Right lobe of liver (tissue), 6 donors: ENCODE results near the gene CPM. TPM values are rescaled to one million over a fixed set of nuclear protein-coding genes. Genes with fewer than 3 reads are reported as not detected.
"Not testable (repeated sequence)": the region's sequence is repeated elsewhere in the genome, so short reads cannot be mapped to it uniquely, and the experiment has no call there.

Experiments
- ATAC-seq, 4 donors: fragments of 200-7000 bp; cut with Tn5 transposase; one replicate each; pipeline ENCODE4 v1.9.1; 2020; ENCODE audit warnings: mild to moderate bottlenecking in 4 of 4, moderate library complexity in 4 of 4
- DNase-seq, 3 donors: peaks; one replicate each; pipeline ENCODE4 v3.0.0-alpha.2; 2020
- H3K27ac ChIP-seq, 3 donors: fragments of 200-600 bp; one replicate each; pipeline ENCODE4 v1.8.0; 2022
- H3K27me3 ChIP-seq, 2 donors: fragments of 200-600 bp; one replicate each; pipeline ENCODE4 v1.8.0; 2022
- H3K36me3 ChIP-seq, 4 donors: fragments of 200-600 bp; sonication (generic) in 1 of 4; one replicate each; pipeline versions ENCODE4 v1.5.1 to v1.8.0; 2017 to 2022; ENCODE audit warnings: control low read depth in 1 of 4
- H3K4me1 ChIP-seq, 4 donors: fragments of 200-600 bp; sonication (generic) in 1 of 4; one replicate each; pipeline versions ENCODE4 v1.5.1 to v1.8.0; 2017 to 2022; ENCODE audit warnings: control low read depth in 1 of 4
- H3K4me3 ChIP-seq, 3 donors: fragments of 200-600 bp; one replicate each; pipeline ENCODE4 v1.8.0; 2022
- H3K9me3 ChIP-seq, 4 donors: fragments of 200-600 bp; sonication (generic) in 1 of 4; one replicate each; pipeline versions ENCODE4 v1.5.1 to v1.8.0; 2017 to 2022; ENCODE audit warnings: control low read depth in 1 of 4
- POLR2A ChIP-seq: fragments of 450-650 bp; IDR thresholded peaks from one replicate; pipeline ENCODE4 v1.6.1; 2017; ENCODE audit warnings: antibody characterized with exemption, mild to moderate bottlenecking
- WGBS: methylation state at CpG from one replicate; pipeline ENCODE4 v1.1.6; 2018; ENCODE audit warnings: low coverage, low lambda C conversion rate; ENCODE audit not compliant: insufficient coverage; ENCODE audit errors: missing lambda C conversion rate; 5-methylcytosine and 5-hydroxymethylcytosine counted together
- intact Hi-C, 2 donors: fragments of 100-400 bp; cut with DNase I; formaldehyde crosslinking; loops; one replicate each; pipeline versions ENCODE4 v1.11.2 to v1.14.1; 2022
- small RNA-seq, 2 experiments: library from RNA; depleted of rRNA; stranded (forward); fragments of <200 nt; gene quantifications; one replicate each; pipeline ENCODE3, GENCODE V24; 2016
- total RNA-seq, 6 experiments: library from RNA; depleted of rRNA in 2 of 6; stranded (reverse); fragments of >200 nt in 2 of 6; fragmentation: NEBNext Ultra II Directional in 3 of 6; extraction: Animal tissue kit (Norgen Biotek cat#: 25700) in 3 of 6; gene quantifications; one replicate each; pipeline versions ENCODE4 v1.1.0 to v1.2.4, GENCODE V29; 2016 to 2023
- TF ChIP-seq, protein P1 (sequence below), 4 donors: fragments of 200-600 bp in 3 of 4; fragments of 450-650 bp in 1 of 4; IDR thresholded peaks; one replicate each; pipeline versions ENCODE4 v1.5.1 to v1.8.0; 2016 to 2022; ENCODE audit warnings: antibody characterized with exemption in 4 of 4, mild to moderate bottlenecking in 2 of 4
- donor health status: DM: no; HTN: yes; CAD: no.
- donor health status: DM: no; HTN: no; CAD: no.
- donor health status: DM: no; HTN: no; CAD: no.
- donor health status: DM: no; HTN: yes; CAD: no.
- donor health status: DM: no; HTN: yes; CAD: no.

Gene CPM
- total RNA-seq, 6 experiments from 2014 or later: 34.6 to 91.6 (median 50.0) TPM

DNA sequence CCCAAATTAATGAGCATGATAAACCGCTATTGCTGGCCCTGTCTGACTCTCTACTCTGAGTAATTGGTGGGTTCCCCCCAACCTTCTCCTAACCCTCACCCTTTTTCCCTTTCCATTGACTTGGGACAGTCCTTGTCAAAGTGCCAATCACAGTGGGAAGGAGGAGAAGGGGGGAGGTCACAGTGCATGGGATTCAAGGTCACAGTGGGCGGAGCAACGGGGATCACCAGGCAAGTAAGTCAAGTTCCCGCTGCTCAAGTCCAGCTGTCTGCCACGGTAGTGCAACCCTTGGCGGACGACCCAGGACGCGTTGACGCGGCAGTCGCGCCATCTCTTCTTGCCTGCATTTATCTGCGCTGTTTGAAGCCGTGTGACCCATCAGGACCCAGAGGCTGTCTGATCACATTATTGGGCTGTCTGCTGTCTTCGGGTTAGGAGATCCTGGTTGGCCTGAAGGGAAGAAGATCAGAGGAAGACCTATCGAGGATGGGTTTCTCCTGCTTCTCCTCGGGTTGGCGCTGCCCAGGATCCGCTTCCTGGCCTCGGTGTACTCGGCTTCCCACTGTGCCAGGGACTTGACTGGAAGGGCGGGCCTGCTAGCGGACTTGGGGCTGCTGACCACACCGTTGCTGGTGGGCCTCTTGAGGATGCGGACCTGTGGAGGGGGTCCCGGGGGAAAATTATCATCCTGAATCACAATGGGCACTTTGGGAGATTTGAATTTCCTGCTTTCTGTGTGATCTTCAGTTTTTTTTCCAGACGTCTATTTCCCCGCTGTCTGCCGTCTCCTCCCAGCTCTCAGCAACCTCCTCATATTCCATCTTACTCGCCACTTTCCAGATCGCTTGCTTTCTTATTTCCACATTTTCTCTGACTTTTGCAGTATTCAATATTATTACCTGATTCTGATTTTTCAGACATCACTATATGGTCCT lies 128.0 kb downstream of the CPM start:
- DNase-seq (peak; percentile 78 to 90 (median 81)), ATAC-seq (peak; percentile 39 to 59 (median 44))
- Histone ChIP-seq H3K27ac (peak overlapping the region; percentile 99 to 100 (median 99)), H3K9me3 (no peaks in the 10 kb centered on the region), H3K27me3 (no peaks in the 10 kb centered on the region), H3K4me3 (peak overlapping the region; percentile 70 to 89 (median 79)), H3K36me3 (peaks cover 0 to 4% (median under 1%) of the 10 kb centered on the region in 4 donors), H3K4me1 (peaks cover 0 to 3% (median 0%) of the 10 kb centered on the region in 4 donors)
- WGBS: 45% methylated on average over 11 of the region's 32 CpGs
- intact Hi-C loops: no loop called here
- TF ChIP-seq POLR2A: peak; percentile 75
- TF ChIP-seq, protein P1, sequence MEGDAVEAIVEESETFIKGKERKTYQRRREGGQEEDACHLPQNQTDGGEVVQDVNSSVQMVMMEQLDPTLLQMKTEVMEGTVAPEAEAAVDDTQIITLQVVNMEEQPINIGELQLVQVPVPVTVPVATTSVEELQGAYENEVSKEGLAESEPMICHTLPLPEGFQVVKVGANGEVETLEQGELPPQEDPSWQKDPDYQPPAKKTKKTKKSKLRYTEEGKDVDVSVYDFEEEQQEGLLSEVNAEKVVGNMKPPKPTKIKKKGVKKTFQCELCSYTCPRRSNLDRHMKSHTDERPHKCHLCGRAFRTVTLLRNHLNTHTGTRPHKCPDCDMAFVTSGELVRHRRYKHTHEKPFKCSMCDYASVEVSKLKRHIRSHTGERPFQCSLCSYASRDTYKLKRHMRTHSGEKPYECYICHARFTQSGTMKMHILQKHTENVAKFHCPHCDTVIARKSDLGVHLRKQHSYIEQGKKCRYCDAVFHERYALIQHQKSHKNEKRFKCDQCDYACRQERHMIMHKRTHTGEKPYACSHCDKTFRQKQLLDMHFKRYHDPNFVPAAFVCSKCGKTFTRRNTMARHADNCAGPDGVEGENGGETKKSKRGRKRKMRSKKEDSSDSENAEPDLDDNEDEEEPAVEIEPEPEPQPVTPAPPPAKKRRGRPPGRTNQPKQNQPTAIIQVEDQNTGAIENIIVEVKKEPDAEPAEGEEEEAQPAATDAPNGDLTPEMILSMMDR (IDR thresholded peaks at IDR 0.05): no peak

DNA sequence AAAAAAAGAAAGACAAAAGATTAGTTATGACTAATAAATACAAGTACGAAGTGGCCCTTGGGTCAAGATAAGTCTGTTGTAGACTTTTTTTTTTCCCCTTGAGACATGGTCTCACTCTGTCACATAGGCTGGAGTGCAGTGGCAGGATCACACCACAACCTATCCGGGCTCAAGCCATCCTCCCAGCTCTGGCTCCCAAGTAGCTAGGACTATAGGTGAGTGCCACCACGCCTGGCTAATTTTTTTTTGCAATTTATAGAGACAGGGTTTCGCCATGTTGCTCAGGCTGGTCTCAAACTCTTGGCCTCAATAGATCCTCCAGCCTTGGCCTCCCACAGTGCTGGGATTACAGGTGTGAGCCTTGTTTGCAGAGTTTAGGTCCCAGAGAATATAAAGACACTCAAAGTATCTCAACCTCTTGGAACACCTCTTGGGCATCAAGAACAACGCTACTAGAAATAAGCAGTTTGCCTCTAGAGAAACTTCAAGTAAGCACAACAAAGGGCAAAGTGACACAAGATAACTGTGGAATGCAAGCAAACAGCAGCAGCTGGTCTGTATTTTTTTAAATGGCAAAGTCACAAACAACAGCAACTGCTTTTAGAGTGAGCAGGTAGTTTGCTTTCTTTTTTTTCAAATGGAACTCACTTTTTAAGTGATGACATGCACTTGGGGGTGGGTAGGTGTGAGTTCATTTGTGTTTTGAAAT lies 128.9 kb downstream of the CPM start:
- intact Hi-C loops: no loop called here
- Histone ChIP-seq H3K27ac (peak overlapping the region; percentile 99 to 100 (median 99)), H3K9me3 (no peaks in the 10 kb centered on the region), H3K4me3 (peak overlapping the region in 1 of 3 donors; percentile 79), H3K27me3 (no peaks in the 10 kb centered on the region), H3K4me1 (peaks cover 0 to 3% (median 0%) of the 10 kb centered on the region in 4 donors), H3K36me3 (no peaks in the 10 kb centered on the region)
- WGBS: 75% methylated on average over 4 of the region's 5 CpGs
- TF ChIP-seq, protein P1 (IDR thresholded peaks at IDR 0.05): no peak
- no peak for TF ChIP-seq POLR2A
- no peak for DNase-seq
- no peak for ATAC-seq

- H3K27ac ChIP-seq, H3K9me3 ChIP-seq, H3K27me3 ChIP-seq, ATAC-seq, DNase-seq, H3K36me3 ChIP-seq, intact Hi-C loops, H3K4me3 ChIP-seq, H3K4me1 ChIP-seq: not testable (repeated sequence)
- WGBS: 88% methylated on average over 11 of the region's 19 CpGs
Measured at GRCh38 chr12:68802911-68803651, 129.9 kb downstream of the CPM start.

- H3K27me3 ChIP-seq, H3K9me3 ChIP-seq, ATAC-seq, intact Hi-C loops, DNase-seq, H3K4me3 ChIP-seq, H3K4me1 ChIP-seq, H3K27ac ChIP-seq, H3K36me3 ChIP-seq: not testable (repeated sequence)
- 82% methylated on average over 2 of the region's 2 CpGs for WGBS
Measured at GRCh38 chr12:68802372-68802745, 130.6 kb downstream of the CPM start.

Small RNA genes within 50 kb of the gene (small RNA-seq; reads per million reads assigned to genes)
- 0 reads per million in 2 experiments for gene AC025423.5
- 0 reads per million in 2 experiments for gene RNU7-4P

Other genes with a start within 250 kb of the CPM start
- 10 to 100 TPM in 4 of 6 experiments, 1 to 10 TPM in 2; 9.6 to 17.7 (median 11.9) TPM for gene NUP107, start 246.2 kb downstream of the CPM start, total RNA-seq
- gene SLC35E3, start 187.0 kb downstream of the CPM start, total RNA-seq: 1 to 10 TPM; 2.4 to 7.7 (median 6.7) TPM
- 10 to 100 TPM; 56.9 to 74.3 (median 64.0) TPM for gene MDM2, start 125.0 kb downstream of the CPM start, total RNA-seq